Measurements from ENCODE around the gene DPH6.

Gene DPH6

GRCh38 chr15:35546511-35547381, 781 bp upstream of the DPH6 start:
- no peak for DNase-seq (ENCODE audit: low read depth)
- H3K4me3 ChIP-seq (ENCODE audit: low read depth, low read length) = peak overlapping the region; percentile 67

- no peak for DNase-seq (ENCODE audit: low read depth)
- peak overlapping the region; percentile 67 for H3K4me3 ChIP-seq (ENCODE audit: low read depth, low read length)
These were observed 595 bp downstream of the DPH6 start for GRCh38 chr15:35545316-35545823.

- H3K4me3 ChIP-seq (ENCODE audit: low read depth, low read length) = no peak overlapping the region
- DNase-seq (ENCODE audit: low read depth) = peak; percentile 64
These were observed 5.1 kb downstream of the DPH6 start for GRCh38 chr15:35540885-35541284.

GRCh38 chr15:35540021-35540420, 5.9 kb downstream of the DPH6 start:
- H3K4me3 ChIP-seq (ENCODE audit: low read depth, low read length) = no peak overlapping the region
- DNase-seq (ENCODE audit: low read depth) = no peak

GRCh38 chr15:35535365-35535916, 10.5 kb downstream of the DPH6 start:
- no peak overlapping the region for H3K4me3 ChIP-seq (ENCODE audit: low read depth, low read length)
- no peak for DNase-seq (ENCODE audit: low read depth)

- peak; percentile 45 for DNase-seq (ENCODE audit: low read depth)
- H3K4me3 ChIP-seq (ENCODE audit: low read depth, low read length) = no peak overlapping the region
These were observed 12.5 kb downstream of the DPH6 start for GRCh38 chr15:35533130-35534110.

- H3K4me3 ChIP-seq (ENCODE audit: low read depth, low read length) = no peak overlapping the region
These were observed 15.3 kb downstream of the DPH6 start for GRCh38 chr15:35530698-35531097.

GRCh38 chr15:35529784-35530183, 16.2 kb downstream of the DPH6 start:
- no peak for DNase-seq (ENCODE audit: low read depth)
- H3K4me3 ChIP-seq (ENCODE audit: low read depth, low read length) = no peak overlapping the region

More at GRCh38 chr15:35530698-35531097, 15.3 kb downstream of the DPH6 start:
- no peak for DNase-seq (ENCODE audit: low read depth)

GRCh38 chr15:35522061-35522460, 23.9 kb downstream of the DPH6 start:
- DNase-seq (ENCODE audit: low read depth) = no peak
- no peak overlapping the region for H3K4me3 ChIP-seq (ENCODE audit: low read depth, low read length)

GRCh38 chr15:35519541-35520149, 26.3 kb downstream of the DPH6 start:
- DNase-seq (ENCODE audit: low read depth) = no peak
- no peak overlapping the region for H3K4me3 ChIP-seq (ENCODE audit: low read depth, low read length)

GRCh38 chr15:35519052-35519451, 26.9 kb downstream of the DPH6 start:
- H3K4me3 ChIP-seq (ENCODE audit: low read depth, low read length) = no peak overlapping the region

GRCh38 chr15:35514759-35515158, 31.2 kb downstream of the DPH6 start:
- no peak overlapping the region for H3K4me3 ChIP-seq (ENCODE audit: low read depth, low read length)
- no peak for DNase-seq (ENCODE audit: low read depth)

More at GRCh38 chr15:35519052-35519451, 26.9 kb downstream of the DPH6 start:
- DNase-seq (ENCODE audit: low read depth) = no peak

- H3K4me3 ChIP-seq (ENCODE audit: low read depth, low read length) = no peak overlapping the region
- no peak for DNase-seq (ENCODE audit: low read depth)
These were observed 37.9 kb downstream of the DPH6 start for GRCh38 chr15:35507932-35508638.

GRCh38 chr15:35506272-35506870, 39.6 kb downstream of the DPH6 start:
- DNase-seq (ENCODE audit: low read depth) = no peak
- no peak overlapping the region for H3K4me3 ChIP-seq (ENCODE audit: low read depth, low read length)

GRCh38 chr15:35505809-35506208, 40.2 kb downstream of the DPH6 start:
- no peak overlapping the region for H3K4me3 ChIP-seq (ENCODE audit: low read depth, low read length)
- no peak for DNase-seq (ENCODE audit: low read depth)

- DNase-seq (ENCODE audit: low read depth) = no peak
These were observed 40.8 kb downstream of the DPH6 start for GRCh38 chr15:35505141-35505540.

GRCh38 chr15:35499723-35500122, 46.2 kb downstream of the DPH6 start:
- no peak for DNase-seq (ENCODE audit: low read depth)
- no peak overlapping the region for H3K4me3 ChIP-seq (ENCODE audit: low read depth, low read length)

More at GRCh38 chr15:35505141-35505540, 40.8 kb downstream of the DPH6 start:
- no peak overlapping the region for H3K4me3 ChIP-seq (ENCODE audit: low read depth, low read length)

GRCh38 chr15:35496585-35496984, 49.4 kb downstream of the DPH6 start:
- H3K4me3 ChIP-seq (ENCODE audit: low read depth, low read length) = no peak overlapping the region
- DNase-seq (ENCODE audit: low read depth) = no peak

Data from skeletal muscle cell (primary cell).